Measurements from ENCODE around the gene DGKK.
"Not testable (repeated sequence)": the region's sequence is repeated elsewhere in the genome, so short reads cannot be mapped to it uniquely, and the experiment has no call there.

DGKK gene

DNA sequence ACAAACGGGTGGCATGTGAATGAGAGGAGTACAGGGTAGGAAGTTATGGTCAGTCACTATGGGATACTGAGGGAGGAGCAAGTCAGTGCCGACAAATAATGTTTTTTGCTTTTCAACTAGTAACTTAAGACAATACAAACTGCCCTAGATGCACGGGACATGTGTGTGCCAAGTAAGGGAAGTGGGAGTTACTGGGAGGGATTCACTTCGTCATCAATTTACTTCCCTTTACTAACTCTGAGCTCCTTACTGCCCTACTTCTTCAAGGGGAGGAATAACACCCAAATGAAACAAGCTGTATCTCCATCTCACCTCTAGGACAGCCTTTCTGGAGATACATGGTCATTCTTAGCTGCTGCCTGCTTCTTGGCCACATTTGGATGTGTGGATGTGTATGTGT lies 97.7 kb downstream of the DGKK start:
- no peak overlapping the region for H3K4me3 ChIP-seq (ENCODE audit: low read length)
- H3K27me3 ChIP-seq (ENCODE audit: control insufficient read depth, insufficient read depth, low read length) = no peaks in the 10 kb centered on the region
- H3K27ac ChIP-seq (ENCODE audit: low read length) = no peak overlapping the region
- no peak for DNase-seq (ENCODE audit: low read depth, low spot score)
- no CpG with 5 or more reads among the region's 4 CpGs for WGBS (ENCODE audit: insufficient coverage, insufficient read length)
- H3K4me1 ChIP-seq (ENCODE audit: control insufficient read depth, insufficient read depth, low read length) = no peaks in the 10 kb centered on the region
- no peaks in the 10 kb centered on the region for H3K36me3 ChIP-seq (ENCODE audit: control insufficient read depth, insufficient read depth, low read length)
- H3K9me3 ChIP-seq (ENCODE audit: control insufficient read depth, insufficient read depth, low read length) = no peaks in the 10 kb centered on the region

DNA sequence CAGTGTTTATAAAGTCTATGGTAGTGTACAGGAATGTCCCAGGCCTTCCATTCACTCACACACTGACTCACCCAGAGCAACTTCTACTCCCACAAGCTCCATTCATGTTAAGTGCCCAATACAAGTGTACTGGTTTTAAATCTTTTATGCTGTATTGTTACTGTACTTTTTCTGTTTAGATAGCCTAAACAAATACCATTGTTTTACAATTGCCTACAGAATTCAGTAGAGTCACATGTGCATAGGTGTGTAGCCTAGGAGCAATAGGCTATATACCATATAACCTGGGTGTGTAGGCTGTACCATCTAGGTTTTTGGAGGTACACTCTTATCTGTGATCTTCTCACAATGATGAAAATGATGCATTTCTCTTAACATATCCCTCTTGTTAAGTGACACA lies 126.7 kb downstream of the DGKK start:
- no peaks in the 10 kb centered on the region for H3K9me3 ChIP-seq (ENCODE audit: control insufficient read depth, insufficient read depth, low read length)
- H3K27me3 ChIP-seq (ENCODE audit: control insufficient read depth, insufficient read depth, low read length) = no peaks in the 10 kb centered on the region
- H3K4me1 ChIP-seq (ENCODE audit: control insufficient read depth, insufficient read depth, low read length) = no peaks in the 10 kb centered on the region
- no peak for DNase-seq (ENCODE audit: low read depth, low spot score)
- no peak overlapping the region for H3K27ac ChIP-seq (ENCODE audit: low read length)
- no peak overlapping the region for H3K4me3 ChIP-seq (ENCODE audit: low read length)
- no peaks in the 10 kb centered on the region for H3K36me3 ChIP-seq (ENCODE audit: control insufficient read depth, insufficient read depth, low read length)

DNA sequence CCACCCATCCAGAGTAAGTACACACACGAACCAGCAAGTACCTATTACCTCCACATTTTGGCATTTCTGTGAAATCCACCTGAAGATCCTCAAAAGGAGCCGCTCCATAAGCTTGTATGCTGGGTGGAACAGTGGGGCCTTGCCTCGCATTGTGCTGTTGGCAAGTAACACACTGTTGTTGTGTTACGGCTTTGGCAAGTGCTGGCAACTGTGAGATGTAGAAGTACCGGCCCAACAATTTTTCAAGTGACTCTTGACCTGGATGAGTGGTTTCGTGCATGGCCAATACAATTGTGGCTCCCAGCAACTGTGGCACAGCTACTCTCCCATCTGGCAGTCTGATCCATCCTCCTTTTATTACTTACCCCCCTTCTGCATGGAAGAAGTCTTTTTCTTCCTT lies 137.3 kb downstream of the DGKK start:
- H3K9me3 ChIP-seq (ENCODE audit: control insufficient read depth, insufficient read depth, low read length) = no peaks in the 10 kb centered on the region
- WGBS (ENCODE audit: insufficient coverage, insufficient read length) = no CpG with 5 or more reads among the region's 6 CpGs
- DNase-seq (ENCODE audit: low read depth, low spot score) = no peak

DNA sequence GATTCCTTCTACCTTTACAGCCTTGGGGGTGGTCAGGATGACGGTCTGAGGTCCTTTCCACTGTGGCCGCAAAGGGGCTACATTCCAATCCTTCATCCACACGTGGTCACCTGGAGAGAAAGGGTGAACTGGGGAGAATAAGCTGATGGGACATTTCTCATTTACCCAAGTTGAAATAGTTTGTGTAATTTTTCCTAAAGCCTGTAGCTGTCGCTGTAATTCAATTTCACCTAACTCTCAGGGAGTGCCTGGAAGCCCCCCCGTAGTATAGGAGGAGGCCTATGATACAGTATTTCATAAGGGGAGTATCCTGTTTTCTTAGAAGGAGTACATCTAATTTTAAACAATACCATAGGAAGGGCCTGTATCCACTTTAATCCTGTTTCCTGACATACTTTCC lies 138.0 kb downstream of the DGKK start:
- not testable (repeated sequence) for H3K27ac ChIP-seq (ENCODE audit: low read length); H3K4me1 ChIP-seq (ENCODE audit: control insufficient read depth, insufficient read depth, low read length); H3K27me3 ChIP-seq (ENCODE audit: control insufficient read depth, insufficient read depth, low read length); DNase-seq (ENCODE audit: low read depth, low spot score); H3K4me3 ChIP-seq (ENCODE audit: low read length); H3K36me3 ChIP-seq (ENCODE audit: control insufficient read depth, insufficient read depth, low read length); H3K9me3 ChIP-seq (ENCODE audit: control insufficient read depth, insufficient read depth, low read length)
- WGBS (ENCODE audit: insufficient coverage, insufficient read length) = no CpG with 5 or more reads among the region's 5 CpGs

More for the DNA sequence above, 137.3 kb downstream of the DGKK start:
- H3K36me3 ChIP-seq (ENCODE audit: control insufficient read depth, insufficient read depth, low read length) = no peaks in the 10 kb centered on the region
- no peak overlapping the region for H3K4me3 ChIP-seq (ENCODE audit: low read length)
- no peaks in the 10 kb centered on the region for H3K27me3 ChIP-seq (ENCODE audit: control insufficient read depth, insufficient read depth, low read length)
- no peak overlapping the region for H3K27ac ChIP-seq (ENCODE audit: low read length)
- no peaks in the 10 kb centered on the region for H3K4me1 ChIP-seq (ENCODE audit: control insufficient read depth, insufficient read depth, low read length)

DNA sequence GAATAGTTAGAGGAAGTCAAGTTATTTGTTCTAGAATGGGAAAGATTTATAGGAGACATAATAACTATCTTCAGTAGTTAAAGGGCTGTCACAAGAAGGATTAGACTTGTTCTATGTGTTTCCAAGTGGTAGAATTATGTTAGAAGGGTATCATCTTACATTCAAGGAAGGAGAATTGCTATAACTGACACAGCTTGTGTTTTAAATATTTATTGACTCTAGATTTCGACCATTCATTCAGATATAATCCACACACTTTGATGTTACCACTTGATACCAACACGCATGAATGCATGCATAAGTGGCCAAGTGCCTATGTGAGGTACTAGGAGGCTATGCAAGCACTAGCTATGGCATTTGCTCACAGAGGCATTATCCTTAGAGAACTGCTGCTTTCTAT lies 143.4 kb downstream of the DGKK start:
- Histone ChIP-seq H3K9me3 (ENCODE audit: control insufficient read depth, insufficient read depth, low read length) (no peaks in the 10 kb centered on the region), H3K4me1 (ENCODE audit: control insufficient read depth, insufficient read depth, low read length) (no peaks in the 10 kb centered on the region)
- no CpG with 5 or more reads among the region's 2 CpGs for WGBS (ENCODE audit: insufficient coverage, insufficient read length)

More for the DNA sequence above, 143.4 kb downstream of the DGKK start:
- Histone ChIP-seq H3K27ac (ENCODE audit: low read length) (no peak overlapping the region), H3K4me3 (ENCODE audit: low read length) (no peak overlapping the region), H3K36me3 (ENCODE audit: control insufficient read depth, insufficient read depth, low read length) (no peaks in the 10 kb centered on the region), H3K27me3 (ENCODE audit: control insufficient read depth, insufficient read depth, low read length) (no peaks in the 10 kb centered on the region)
- DNase-seq (ENCODE audit: low read depth, low spot score) = no peak

Measured in iPS DF 6.9 (cell line).